DMS79 treated with DMSO at 0.1 percent for 48 hours (cell line): ENCODE measurements around the gene NRP2.

ENCODE experiments used
- DNase-seq: peaks from one replicate; lab custom pipeline; 2025; lab: John Stamatoyannopoulos, UW

NRP2 gene

DNA sequence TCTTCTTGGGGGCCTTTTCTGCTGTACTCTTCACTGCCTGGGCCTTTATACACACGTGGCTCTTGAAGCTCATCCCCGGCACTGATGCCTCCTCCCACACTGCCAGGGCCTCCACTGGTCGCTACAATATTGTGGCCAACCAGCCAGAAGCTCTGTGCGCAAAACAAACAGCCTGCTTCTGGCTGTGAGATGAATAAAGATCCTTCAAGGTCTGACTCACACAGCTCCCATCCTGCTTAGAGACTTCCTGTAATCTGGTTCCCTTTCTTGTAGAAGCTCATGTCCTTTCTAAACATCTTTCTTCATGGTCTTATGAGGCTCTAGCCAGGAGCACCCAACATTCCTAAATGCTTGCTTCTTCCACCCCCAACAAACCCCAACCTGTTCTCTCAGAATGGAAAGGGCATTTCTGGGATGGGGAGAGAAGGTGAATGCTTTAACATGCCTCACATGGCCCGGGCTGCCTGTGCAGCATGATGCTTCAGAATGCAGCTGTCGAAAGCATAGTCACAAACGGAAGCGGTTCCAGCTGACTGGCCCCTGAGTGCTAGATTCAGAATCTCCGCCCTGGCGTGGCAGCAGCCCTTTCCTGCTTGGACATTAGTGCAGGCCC lies 24.6 kb downstream of the NRP2 start:
- DNase-seq: peak; percentile 86

DNA sequence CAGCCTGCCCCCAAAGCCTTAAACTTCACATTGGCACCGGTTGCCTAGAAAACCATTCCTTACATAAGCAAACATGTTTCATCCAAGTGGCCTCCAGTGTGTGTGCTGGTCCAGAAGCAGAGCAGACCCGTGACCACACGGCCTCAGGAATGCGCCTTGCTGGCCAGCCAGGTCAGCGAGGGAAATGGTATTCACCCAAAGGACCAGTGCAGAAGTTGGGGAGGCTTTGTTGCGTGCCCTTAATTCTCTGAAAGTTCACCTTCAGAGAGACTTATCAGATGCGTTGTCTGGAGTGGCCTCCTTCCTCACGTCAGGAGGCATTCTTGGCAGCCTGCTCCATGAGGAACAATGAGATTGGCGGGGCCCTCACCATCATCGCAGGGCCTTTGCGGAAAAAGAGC lies 25.9 kb downstream of the NRP2 start:
- no peak for DNase-seq

DNA sequence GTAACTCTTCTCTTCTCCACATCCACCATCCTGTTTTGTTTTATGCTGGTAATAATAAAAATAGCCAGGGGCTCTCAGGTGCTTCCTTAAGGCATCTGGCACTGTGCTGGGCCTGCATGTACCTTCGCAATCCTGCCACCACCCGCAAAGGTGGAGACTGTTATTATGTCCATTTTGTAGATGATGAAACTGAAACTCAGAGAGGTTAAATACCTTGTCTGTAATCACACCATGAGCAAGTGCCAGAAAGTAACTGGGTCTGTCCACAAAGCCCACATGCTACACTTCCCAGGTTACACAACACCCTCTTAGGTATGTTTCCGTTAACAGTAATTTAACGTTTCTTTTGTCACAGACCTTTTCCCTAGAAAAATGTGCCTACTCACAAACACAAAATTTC lies 27.0 kb downstream of the NRP2 start:
- no peak for DNase-seq

DNA sequence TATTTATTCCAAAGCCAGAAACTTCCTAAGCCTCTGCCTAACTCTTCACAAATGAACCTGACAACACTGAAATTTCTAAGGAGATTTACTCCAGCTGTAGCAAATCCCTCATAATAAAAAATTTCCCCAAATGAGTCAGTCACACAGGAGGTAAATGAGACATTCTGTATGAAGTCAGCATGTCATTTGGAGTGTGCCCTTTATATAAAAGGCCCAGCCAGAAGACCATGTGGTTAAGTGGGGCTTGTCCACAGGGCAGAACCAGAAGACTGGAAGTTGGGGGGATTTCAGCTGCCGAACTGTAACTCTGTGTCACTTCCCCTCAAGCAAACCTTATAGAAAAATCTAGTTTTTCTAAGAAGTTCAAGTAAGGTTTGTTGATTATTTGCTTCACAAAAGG lies 30.2 kb downstream of the NRP2 start:
- DNase-seq: peak; percentile 10

DNA sequence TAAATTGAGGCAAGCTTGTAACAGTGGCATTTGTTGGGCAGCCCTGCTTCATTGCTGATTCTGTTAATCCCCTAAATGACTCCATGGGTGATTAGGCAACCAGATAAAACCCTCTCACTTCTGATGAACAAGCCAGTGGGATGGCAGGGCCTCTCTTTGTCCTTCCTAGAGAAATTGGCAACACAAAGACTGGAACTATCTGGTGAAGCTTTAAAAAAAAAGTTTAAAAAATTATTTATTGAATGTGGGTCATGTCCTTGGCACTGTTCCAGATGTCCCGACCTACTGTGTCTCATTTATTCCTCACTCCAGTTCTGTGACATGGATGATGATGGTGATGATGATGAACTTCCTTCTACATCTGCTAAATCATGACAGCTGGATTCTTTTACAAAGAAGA lies 30.8 kb downstream of the NRP2 start:
- DNase-seq: no peak

DNA sequence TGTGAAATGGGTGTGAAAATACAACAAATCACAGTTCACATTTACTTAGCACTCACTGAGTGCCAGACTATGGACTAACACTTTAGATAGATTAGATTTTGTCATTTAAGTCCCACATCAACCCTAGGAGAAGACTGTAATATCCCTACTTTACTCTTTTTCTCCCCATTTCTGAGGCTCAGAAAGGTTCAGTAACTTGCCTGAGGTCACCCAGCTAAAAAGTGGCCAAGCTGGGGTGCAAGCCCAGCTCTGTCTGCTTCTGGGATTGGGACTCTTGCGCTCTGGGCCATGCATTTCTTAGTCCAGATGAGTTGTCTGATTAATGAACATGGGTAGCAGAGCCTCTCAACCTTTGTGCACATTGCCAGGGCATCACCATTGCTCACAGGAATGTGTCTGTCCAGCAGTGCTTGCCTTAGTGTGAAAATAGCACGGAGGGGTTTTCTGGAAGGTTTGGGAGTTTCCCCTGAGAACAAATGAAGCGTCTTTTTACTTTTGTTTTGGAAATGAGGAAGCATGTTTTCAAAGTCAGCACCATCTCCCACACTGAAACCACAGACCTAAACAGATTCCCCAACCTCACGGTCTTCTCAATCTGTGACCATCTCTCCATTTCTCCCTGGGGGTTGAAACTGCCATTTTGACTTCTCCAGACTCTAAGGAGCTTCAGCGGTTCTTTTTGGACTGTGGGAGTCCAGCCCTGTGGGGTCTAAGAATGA lies 31.9 kb downstream of the NRP2 start:
- peak; percentile 20 for DNase-seq

DNA sequence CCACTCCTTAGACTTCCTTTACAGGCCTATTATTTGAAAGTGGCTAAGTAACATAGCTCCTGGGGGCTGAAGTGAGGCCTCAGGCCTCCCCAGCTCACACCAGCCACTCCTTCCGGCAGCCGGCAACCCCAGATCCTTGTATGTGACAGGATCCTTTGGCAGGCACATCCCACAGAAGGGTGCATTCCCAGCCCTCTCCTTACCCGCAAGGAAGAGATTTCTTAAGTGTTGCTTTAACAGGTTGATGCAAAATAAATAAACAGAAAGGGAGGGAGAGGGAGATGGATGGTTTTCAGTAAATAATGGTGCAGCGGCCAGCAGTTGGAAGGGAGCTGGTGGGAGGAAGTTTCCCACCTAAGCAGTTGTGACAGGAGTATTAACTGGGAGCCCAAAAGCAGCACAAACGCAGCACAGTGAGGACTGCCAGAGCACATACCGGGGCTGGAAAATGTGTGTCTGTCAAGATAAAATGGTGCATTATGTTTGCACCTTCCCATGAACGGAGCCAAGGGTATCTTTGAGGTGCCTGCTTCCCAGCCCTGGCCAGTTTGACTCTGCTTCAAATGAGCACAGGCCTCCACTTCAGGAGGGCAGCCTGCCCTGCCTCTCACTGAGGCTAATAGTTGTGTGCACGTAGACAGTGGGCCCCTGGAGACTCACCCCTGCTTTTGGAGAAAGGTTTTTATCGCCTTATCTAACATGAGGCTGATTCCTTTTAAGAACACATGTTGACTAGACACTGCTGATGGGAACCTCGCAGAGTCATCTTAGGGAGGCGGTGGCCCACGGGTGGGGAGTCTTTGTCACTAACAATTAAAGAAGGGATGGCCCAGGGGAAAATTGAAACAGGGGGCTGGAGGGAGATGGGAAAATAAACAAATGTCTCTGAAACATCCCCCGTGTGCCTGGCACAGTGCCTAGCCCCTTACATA lies 32.8 kb downstream of the NRP2 start:
- peak; percentile 63 for DNase-seq

DNA sequence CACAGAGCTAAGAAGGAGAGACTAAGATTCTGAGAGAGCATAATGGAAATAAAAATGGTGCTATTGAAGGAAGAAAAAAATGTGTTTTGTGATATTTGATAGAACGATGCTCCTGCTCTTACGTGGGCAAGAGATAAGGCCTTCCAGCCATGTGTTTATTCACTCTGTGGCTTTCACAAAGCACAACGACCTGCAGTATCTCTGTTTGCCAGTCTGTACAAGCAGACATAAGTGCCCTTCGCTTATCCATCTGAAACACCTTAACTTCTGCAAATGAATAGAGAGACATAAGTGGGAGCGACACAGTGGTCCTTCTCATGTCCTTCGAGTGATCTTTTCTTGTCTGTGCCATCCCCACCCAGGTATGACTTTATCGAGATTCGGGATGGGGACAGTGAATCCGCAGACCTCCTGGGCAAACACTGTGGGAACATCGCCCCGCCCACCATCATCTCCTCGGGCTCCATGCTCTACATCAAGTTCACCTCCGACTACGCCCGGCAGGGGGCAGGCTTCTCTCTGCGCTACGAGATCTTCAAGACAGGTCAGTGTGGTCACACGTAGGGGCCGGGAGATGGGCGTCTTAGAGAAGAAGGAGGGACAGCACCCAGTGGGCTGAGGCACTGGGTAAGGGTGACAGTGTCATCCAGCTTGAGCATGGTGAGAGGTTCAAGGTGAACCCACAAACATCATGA lies 33.7 kb downstream of the NRP2 start:
- DNase-seq: no peak

DNA sequence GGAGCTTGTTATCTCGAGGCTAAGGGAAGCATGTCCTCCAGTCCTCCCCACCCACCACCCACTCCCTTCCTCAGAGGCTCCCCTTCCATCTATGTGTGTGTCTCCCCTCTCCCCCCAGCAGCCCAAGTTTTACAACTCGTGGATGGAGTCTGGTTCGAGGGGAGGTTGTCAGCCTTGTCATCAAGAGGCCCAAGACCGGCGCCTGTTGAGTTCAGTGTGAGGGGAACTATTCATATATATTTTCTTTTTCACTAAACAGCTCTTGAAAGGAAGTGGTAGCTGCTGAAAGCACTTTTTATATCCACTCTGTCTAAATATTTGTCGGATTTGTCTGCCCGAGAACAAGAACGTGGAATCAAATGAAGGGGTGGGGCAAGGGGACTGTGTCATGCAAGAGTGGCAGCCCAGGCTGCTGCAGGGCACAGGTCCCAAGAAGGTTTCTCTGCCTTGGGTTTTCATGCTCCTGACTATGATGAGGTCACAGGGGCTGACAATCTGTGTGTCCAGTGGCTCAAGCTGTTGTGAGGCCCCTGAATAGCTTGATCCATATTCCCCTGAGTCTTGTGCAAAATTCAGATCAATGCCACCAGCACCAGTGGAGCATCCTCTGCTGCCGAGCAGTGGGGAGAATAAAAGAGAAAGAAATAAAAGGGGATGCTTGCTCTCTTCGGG lies 35.0 kb downstream of the NRP2 start:
- no peak for DNase-seq

DNA sequence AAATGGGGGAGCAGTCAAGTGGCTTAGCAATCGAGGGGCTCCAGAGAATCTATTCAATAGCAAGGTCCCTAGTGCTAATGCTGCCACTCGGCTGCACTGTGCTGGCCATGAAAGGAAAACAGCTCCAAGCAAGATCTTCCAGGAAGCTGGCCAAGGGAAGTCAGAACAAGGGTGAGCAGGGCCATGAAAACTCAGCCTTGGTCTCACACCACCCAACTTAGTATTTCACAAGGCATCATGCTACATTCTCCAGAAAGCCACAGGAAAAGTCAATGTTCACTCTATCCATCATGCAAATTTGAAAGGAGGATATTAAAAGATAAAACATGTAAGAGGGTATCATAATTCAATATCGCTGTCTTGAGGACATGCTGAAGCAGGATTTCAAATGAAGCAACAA lies 35.7 kb downstream of the NRP2 start:
- DNase-seq: no peak

DNA sequence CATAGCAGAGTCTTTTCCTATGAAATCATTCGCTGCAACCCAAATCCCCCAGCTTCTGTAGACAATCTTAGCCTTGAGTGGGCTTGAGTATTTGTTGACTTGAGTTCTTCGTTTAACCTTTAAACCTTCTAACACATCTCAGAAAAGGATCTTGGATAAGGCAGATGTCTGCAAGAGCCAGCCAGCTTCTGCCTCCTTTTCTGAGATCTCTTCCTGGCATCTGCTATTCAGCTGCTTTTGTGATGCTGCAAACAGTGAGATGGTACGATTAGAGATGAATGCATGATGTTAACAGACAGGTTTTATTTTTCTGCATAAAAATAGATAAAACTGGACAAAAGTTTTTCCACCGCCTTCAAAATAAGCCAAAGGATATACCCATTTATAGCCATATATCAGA lies 37.5 kb downstream of the NRP2 start:
- DNase-seq: no peak

DNA sequence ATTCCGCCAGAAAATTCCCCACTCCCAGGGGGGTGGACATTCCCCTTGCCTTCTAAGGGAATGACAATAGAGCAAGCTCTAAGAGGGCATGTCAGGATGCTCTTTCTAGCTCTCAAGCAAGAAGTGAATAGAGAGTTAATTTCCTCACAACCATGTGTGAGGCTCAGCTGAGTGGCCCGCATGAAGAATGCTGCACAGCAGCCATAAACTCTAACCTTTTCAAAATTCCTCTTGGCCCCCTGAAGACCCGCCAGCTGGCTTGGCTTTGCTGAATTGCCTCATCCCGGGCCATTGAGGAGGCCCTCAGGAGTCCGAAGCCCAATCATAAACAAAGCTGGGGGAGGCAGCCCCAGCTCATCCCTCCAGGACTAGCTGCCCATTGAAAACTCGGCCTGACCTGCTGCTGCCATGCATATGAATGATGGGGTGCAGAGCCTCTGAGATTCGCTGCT lies 38.2 kb downstream of the NRP2 start:
- no peak for DNase-seq

DNA sequence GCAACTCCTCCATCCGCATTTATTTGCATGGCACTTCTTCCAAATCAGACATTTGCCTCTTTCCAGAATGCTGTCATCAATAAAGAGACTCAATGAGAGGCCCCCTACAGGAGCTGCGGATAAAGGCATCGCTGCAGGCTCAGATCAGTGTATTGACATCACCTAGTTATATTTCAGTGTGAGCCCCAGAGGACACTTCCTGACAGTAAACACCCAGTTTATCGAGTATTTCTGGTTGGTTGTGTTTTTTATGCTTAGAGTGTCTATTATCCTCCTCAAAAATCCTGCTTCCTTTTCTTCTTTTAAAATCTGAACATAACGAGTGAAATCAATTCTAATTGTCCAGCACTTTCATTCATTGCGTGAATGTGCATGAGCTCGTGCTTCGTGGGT lies 38.8 kb downstream of the NRP2 start:
- DNase-seq: no peak

DNA sequence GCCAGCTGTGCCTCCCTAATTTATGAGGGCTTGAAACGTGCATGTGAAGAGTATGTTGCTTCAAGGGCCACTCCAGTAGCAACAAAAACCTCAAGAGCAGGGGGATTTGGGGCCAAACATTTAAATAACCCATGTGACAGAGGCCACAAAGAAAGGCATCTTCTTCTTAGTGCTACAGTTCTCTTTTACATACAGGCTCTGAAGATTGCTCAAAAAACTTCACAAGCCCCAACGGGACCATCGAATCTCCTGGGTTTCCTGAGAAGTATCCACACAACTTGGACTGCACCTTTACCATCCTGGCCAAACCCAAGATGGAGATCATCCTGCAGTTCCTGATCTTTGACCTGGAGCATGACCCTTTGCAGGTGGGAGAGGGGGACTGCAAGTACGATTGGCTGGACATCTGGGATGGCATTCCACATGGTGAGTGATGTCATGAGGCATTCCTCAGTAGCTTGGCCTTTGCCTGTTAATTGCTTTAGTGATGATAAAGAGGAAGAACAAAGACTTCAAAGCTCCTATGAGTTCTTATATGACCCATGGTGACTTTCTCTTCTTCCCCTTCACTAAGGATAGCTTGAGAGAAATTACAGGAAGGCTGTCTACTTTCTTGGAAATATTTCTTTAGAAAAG lies 40.1 kb downstream of the NRP2 start:
- DNase-seq: peak; percentile 92

DNA sequence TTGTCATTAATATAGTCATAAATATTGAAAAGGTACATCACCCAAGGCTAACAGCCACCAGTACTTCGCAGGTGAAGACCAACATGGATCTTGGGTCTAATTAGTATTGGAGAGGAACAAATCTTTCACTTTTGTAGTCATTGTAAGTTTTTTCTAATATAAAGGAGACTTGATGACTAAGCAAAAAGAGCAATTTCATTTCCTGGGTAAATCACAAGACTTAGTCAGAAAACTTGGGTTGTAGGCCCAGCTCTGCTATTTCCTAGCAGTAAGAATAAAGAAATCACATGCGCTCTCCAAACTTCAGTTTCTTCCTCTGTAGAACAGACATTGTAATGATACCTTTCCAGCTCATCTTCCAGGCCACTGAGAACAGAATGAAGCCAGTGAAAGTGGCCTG lies 40.9 kb downstream of the NRP2 start:
- no peak for DNase-seq

DNA sequence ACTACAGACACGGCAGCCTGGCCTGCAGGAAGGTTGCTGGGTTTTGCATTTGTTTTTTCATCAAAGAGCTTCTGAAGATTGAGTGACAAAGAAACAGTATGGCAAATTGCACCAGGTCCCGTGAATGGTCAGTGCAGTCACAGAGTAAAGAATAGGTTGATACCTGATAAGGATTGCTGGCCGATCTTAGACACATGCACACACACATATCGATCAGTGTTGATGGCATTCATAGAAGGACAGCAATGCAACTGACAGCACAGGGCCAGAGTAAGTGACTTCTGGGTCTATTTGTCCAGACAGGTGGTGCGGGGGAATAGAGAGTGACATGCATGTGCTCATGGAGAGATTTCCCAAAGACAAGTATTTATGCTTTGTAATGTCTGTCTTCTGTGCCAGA lies 42.8 kb downstream of the NRP2 start:
- no peak for DNase-seq

DNA sequence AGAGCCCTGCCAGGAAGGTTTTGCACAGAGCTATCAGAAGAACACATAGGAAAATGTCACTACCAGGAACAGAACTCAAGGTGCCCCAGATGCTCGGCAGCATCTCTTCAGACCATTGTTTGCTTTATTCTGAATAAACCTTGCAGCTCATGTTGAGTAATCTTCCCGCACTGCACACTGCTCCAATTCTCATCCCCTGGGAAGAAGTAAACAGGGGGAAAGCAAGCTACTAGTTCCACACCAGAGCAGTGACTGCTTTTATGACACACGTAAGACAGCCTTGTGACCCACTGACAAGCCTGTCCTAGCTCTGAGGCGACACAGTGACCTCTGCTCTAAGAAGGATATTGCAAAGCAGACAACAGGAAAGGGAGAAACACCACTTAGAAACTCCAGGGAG lies 44.2 kb downstream of the NRP2 start:
- no peak for DNase-seq

DNA sequence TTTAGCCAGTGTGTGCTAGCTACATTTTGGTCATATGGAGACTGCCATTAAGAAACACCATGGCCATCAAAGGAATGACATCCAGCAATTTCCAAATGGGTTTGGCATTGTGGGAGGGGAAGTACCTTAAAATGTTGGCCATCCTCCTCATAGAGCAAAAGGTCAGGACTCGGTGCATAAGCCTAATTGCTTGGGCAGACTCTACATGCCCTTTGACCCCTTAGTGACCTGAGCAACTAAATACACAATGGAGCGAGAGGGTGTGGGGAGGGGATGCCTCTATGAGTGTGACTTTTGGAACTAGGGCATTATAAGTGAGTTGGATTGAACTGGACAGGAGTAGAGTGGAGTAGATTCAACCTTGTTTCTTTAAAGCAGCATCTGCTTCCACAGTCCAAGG lies 44.9 kb downstream of the NRP2 start:
- DNase-seq: no peak

DNA sequence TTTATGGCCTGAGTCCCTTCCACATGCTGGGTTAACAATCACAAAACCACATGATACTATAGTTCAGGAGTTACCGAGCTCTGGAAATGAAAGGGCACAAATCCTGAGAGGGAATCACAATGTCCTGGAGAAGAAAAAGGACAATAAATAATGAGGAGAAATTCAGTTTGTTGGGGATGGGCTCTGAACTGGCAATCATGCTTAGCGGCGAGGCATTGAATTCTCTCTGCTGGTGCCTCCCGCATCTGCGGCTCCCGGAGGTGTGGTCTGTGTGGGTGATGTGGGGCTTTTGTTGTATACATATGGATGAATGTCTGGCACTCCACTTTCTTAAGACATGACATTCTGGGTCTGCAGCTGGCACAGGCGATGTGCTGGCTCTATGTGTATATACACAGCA lies 46.1 kb downstream of the NRP2 start:
- no peak for DNase-seq

DNA sequence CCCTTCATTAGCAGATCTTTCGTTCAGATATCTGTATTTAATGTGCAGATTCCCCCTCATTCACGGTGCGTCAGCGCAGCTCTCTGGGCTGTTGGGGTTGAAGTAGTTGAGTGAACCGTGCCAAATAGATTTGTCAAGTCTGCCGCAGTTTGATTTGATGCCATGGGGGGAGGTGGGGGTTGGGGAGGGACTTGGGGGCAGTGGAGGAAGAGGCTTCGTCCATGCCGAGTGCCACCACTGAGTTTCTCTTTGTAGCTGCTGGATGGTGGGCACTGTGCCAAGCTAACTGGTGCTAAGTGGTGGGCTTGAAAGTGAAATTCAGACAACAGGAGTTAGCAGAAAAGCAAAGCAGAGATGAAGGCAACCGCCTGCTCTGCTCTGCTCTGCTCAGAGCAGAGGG lies 47.9 kb downstream of the NRP2 start:
- DNase-seq: peak; percentile 79
